Stromal cell of bone marrow (primary cell): Measurements from ENCODE around the gene SEMA3A.
"Not testable (repeated sequence)": the region's sequence is repeated elsewhere in the genome, so short reads cannot be mapped to it uniquely, and the experiment has no call there.

Source experiments
- DNase-seq: peaks from one replicate; pipeline ENCODE4 v3.0.0-alpha.2; 2012; ENCODE audit warnings: low read depth

SEMA3A gene

DNA sequence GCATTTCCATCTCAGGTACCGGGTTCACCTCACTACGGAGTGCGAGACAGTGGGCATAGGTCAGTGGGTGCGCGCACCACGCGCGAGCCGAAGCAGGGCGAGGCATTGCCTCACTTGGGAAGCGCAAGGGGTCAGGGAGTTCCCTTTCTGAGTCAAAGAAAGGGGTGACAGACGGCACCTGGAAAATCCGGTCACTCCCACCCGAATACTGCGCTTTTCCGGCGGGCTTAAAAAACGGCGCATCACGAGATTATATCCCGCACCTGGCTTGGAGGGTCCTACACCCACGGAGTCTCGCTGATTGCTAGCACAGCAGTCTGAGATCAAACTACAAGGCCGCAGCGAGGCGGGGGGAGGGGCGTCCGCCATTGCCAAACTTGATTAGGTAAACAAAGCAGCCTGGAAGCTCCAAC lies 132.1 kb downstream of the SEMA3A start:
- not testable (repeated sequence) for DNase-seq

DNA sequence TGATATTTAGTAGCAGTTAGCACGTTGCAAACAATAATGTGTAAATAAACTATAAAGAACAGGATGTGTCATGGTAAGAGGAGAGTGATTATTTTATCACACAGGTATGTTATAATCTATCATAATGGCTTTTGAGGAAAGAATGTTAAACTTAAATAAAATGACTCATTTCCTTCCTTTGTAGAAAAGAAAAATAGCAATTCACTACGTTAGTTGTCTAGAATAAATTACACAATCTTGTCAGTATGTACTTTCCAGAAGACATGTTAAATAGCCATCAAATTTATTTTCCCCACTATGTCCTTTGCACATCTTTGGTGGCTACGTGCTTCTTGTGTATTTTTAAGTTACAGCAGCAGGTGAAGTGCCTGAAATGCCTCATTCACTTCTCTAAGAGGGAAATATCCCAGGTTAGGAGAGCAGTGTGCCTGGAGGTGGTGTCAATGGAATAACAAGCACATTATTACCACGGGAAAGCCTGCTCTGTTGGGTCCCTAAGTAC lies 133.8 kb downstream of the SEMA3A start:
- no peak for DNase-seq

DNA sequence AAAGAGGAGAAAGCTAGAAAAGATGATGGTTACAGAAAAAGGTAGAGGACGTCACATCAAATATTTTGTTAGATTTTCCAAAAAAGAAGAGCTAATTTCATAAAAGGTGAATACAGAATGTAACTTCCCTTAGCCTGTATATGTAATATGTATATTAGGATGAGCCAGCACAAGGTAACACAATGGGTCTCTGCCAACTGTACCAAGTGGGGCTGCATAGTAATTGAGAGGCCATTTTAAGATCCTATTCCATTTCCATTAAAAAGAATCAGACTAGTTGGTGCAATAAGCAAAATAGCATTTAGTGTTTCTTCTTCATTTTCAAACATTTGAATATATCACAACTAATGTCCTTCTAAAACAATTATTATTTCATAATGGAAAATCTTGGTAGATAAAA lies 134.6 kb downstream of the SEMA3A start:
- DNase-seq: no peak

DNA sequence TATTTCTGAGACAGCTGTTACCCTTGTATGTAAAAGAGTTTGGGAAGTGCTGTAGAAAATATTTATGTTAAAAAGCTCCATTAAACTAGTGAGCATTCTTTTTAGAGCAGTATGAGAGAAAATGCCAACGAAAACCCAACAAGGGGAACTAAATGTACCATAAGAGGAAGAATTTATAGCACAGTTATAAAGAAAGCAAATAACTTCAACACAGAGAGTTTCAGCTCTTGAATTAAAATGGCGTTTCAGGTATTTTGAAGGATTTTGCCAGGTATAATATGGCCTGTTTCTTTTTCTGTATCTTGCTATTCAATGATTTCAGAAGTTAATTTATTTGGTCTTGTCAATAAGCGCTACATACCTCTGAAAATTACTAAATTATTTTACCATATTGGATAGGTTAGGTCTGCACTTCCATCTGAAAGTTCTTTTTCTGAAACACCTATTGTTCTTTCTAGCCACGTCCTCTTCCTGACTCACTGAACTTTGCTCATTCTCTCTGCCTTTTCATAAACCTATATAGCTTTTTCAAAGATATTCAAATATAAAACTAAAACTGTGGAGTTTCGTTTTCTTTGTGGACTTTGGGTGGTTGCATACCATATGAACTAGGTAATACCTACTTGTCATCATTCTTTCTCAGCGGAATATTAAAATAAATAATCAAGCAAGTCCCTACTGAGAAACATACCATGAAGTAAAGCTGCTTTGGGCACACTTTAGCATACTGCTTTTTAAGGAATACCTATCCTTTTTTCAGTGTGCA lies 136.1 kb downstream of the SEMA3A start:
- no peak for DNase-seq

DNA sequence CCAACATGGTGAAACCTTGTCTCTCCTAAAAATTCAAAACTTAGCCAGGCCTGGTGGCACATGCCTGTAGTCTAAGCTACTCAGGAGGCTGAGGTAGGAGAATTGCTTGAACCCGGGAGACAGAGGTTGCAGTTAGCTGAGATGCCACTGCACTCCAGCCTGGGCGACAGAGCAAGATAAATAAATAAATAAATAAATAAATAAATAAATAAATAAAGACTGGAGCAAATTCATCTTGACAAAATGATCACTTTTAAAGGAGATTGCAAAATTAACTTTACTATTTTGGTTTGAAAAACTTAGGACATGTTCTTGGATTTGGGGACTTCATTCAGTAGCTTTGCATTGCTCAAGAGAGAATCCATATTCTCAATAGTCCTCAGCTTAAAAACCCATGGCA lies 137.0 kb downstream of the SEMA3A start:
- no peak for DNase-seq

DNA sequence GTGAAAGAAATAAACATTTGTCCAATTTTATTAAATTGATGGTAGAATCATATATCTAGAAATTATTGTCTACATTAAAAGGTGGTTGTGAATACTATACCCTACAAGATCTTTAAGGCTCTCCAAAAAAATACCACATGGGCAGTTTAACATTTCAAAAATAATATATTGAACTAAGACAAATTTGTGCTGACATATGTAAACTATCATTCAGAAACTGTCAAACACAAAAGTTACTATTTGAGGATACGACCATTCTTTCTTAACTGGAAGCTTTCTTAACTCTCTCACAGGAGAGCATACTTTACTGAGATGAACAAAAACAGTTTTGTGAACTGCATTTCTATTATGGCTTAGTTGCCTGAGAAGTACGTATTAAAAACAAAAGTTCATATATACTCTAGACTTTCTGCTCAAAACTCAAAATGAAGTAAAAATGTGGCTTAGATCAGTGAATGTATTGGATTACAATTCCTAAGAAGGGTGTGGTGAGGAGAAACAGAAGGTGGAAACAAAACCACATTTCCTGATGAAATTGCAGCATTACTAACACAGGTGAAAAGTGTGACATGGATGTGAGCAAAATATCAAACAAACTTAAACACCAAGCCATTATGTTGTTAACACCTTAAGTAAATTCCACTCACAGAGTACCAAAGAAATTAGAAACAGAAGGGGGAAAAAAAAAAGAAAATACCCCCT lies 138.5 kb downstream of the SEMA3A start:
- DNase-seq: no peak

DNA sequence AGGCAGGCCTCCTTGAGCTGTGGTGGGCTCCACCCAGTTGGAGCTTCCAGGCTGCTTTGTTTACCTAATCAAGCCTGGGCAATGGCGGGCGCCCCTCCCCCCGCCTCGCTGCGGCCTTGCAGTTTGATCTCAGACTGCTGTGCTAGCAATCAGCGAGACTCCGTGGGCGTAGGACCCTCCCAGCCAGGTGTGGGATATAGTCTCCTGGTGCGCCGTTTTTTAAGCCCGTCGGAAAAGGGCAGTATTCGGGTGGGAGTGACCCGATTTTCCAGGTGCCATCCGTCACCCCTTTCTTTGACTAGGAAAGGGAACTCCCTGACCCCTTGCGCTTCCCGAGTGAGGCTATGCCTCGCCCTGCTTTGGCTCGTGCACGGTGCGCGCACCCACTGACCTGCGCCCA lies 139.4 kb downstream of the SEMA3A start:
- DNase-seq: not testable (repeated sequence)

DNA sequence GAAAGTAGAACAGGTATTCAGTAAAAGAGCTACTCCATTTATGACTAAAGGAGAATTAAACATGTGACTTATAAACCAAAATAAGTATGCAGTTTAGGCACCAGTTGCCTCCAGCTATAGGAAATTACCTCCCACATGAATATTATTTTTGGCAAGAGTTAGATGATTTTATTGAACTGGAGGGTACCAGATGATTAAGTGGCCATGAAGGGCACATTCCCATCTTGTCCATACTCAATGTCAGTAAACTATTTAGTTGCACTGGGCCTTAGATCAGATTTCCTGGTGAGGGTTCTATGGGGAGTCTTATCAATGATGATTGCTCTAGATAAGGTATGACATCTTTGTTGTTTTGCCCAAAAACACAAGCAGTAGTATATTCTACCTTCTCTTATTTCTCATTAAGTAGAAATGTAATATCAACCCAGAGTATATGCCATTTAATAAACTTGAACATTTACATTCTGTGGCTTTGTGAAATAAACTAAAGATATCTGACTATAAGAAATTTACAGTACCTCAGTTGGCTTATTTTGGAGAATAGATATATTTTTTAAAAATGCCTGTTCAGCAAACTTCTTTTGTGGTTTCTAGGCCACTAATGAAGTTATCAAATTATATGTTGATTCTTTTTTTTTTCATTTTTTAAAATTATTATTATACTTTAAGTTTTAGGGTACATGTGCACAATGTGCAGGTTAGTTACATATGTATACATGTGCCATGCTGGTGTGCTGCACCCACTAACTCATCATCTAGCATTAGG lies 145.3 kb downstream of the SEMA3A start:
- DNase-seq: no peak

DNA sequence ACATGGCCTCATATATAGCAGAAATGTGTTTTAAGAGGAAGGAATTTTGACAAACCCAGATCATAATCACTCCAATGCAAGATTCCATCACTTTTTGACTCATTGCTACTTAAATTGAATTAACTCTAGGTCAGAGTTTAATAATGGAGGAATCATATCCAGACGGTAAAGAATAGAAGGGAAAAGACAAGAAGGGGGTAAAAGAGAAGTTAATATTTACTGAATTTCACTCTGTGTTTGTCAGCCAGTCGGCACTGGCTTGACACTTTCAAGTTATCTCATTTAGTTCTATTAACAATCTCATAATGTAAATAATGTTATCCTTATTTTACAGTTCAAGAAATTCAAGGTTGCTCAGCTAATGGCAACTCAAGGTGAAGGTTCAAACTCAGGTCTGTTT lies 147.5 kb downstream of the SEMA3A start:
- no peak for DNase-seq

DNA sequence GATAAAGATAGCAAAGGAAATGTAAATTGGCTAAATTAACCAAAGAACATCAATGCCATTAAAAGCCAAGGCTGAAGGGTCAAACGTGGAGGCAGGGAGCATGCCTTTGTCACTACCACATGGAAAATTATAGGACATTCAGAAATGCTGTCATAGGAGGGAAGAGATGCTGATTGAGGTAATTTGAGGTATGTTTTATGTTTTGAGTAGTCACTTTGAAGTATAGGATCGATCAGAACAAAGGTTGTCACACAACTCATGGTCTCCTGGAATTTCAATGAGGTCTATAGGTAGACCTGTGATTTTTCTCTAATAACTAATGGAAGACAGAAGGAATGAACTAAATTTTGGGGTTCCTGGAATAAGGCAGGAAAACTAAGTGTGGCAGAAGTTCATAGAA lies 149.8 kb downstream of the SEMA3A start:
- DNase-seq: no peak

DNA sequence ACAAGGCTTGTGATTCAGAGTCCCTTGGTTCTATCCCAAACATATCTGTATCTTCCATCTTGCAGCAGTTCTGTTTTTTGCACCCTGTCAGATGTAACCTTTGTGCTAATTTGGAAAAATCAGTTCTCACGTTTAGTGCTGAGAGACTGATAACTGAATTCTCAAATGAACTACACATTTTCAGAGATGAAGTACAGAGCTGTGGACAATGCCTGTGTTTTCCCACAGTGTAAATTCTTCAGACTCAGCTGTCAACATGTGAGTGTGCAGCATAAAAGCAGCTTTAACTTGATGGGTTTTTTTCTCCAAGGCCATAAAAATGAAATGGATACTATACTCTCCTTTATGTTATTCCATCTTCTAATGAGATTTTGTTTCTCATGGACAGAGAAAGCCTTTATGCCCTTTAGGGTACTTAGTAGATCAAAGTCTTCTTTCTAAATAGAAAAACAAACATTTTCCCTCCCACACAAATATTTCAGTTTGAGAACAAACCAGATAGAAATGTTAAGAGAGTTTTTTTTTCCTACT lies 150.9 kb downstream of the SEMA3A start:
- DNase-seq: no peak

DNA sequence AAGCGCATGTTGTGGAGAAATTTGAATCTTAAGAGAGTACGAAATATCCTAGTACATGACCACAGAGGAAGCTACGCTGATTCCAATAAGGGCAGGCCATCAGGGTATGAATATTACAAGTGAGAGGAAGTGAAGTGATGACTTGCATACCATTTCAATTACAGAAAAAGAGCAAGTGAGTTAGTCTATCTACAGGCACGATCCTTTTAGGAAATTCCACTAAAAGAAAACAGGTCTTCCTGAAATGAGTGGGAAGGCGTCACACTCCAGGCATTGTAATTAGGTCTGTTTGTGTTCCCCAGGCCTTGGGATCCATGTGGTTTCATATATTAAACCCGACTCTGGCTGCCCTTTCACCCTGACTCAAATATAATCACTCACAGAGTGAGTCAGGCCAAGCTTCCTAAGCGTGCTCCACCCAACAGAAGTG lies 152.5 kb downstream of the SEMA3A start:
- DNase-seq: peak; percentile 74

DNA sequence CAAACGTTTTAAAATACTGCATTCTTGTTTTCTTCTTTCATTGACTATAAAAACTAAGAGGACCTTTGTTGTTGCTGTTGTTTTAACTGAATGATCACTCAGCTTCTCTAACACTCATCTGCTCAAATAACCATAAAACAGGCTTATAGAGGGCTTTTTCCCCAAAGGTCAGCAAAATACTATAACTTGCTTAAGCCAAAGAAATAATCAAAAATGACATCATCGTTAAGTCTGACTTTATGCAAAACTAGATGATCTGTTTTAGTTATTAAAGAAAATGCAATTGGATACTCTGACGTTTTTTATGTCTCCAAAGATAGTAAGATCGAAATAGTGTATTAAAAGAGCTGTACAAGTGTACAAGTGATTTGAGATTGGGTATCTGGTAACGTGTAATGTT lies 152.9 kb downstream of the SEMA3A start:
- no peak for DNase-seq

DNA sequence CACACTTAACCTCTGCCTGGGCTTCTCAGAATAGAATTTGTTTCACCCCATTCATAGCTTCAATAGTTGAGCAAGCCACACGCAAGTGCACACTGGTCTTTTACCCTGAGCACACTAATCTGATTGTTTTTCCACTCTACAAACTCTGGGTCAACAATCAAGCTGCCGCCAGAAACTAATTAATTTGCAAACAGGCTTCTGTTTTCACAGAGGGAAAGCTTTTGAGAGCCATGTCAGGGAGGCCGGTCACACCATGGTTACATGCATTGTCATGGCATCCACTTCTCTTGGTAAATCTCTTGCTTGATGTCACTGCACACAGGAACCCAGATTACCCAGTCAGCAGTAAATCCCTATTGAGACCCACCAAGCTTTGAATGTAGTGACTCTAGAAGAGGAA lies 154.2 kb downstream of the SEMA3A start:
- no peak for DNase-seq

DNA sequence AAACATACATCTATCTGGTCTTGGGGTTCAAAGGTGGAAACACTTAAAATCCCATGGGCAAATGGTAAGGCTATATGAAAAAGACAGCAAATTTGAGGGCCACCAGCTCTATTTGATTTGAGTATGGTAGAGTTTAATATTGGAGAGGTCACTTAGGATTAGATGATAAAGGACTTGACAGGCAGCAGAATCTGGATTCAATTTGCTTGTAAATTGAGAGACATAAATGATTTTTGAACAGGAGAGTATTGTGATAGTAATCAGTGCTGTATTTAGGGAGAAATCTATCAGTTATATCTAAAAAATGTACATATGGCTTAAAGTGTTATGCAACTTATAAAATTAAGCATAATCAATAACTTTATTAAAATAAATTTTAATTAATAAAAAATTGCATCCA lies 155.2 kb downstream of the SEMA3A start:
- DNase-seq: no peak

DNA sequence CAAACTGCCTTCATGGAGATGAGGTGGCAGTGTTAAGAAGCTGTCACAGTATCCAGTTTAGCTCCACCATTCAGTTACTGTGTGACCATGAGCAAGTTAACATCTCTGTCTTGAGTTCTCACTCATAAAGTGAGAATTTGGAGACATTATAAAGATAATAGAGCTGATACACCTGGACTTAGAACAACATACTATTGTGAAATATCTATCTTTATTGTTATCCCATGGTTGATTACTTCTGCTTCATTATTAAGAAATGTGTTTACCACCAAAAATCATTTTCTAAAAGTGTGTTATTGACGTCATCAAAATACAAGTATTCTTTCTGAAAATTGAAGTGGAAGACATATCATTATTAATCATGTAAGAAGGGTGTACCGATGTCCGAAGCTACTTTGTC lies 166.9 kb downstream of the SEMA3A start:
- DNase-seq: no peak

DNA sequence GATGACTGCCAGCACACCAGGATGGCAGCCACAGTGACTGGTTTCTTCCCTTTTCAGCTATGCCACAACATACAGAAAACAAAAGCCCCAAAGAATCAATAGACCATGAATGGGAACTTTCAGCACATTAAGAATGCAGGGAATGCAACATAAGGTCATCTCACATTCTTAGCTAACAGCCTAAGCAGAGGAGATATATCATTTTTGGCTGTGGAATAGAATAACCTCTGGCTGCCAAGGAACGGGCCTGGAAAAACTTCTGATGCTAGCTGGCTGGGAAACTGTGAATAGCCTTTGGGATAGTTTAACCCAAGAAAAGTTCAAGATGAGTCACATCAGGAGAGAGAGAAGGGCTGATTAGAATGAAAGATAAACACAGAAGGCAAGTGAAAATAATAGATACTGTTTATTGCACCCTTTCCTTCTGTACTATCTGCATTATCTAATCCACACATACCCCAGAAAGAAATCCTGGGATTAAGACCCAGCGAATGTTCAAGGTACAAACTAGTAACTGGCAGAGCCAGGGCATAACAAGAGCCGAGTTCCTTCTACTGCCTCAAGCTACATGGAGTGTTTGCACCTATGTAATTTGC lies 169.2 kb downstream of the SEMA3A start:
- DNase-seq: peak; percentile 93

DNA sequence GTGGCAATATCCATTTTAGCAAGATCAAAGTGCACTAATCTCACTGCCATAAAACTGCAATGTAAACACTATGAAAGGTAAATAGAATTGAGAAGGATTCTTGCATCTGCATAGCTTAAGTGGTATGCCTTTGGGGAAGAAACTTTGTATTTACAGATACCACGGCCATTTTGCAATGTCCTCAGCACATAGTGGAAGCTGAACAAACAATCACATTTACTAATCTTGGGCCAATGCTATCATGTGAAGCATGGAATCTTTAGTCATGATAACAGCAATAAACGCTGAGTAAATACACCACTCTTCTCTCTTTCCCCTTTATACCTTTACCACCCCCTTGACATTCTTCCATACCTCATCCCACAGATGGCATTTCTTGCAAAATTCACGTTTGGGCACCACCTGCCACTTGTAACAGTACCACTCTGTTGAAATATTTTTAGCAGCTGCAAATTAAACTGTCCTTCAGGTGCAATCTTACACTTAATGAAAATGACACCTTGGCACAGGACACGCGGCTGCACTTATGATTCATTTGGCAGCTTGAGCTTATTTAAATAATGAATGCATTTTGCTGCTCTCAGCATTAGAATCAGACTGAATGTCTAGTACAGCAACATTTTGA lies 171.8 kb downstream of the SEMA3A start:
- no peak for DNase-seq

DNA sequence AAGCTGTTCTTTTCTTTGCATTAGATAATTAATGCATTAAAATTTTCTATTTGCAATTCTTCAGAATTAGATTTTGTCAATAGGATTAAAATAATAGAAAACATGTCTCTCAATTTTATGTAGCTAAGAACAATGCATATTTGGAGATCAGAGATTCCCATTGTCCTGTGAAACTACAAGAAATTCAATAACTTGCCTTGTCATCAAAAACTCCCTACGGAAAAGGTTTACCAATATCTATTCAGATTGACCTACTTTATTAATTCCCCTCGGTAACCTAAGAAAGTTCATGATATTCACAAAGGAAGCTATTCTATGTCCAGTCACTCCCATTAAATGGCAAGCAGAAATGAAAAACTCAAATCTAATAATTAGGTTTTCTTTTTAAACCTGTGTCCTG lies 172.6 kb downstream of the SEMA3A start:
- no peak for DNase-seq

DNA sequence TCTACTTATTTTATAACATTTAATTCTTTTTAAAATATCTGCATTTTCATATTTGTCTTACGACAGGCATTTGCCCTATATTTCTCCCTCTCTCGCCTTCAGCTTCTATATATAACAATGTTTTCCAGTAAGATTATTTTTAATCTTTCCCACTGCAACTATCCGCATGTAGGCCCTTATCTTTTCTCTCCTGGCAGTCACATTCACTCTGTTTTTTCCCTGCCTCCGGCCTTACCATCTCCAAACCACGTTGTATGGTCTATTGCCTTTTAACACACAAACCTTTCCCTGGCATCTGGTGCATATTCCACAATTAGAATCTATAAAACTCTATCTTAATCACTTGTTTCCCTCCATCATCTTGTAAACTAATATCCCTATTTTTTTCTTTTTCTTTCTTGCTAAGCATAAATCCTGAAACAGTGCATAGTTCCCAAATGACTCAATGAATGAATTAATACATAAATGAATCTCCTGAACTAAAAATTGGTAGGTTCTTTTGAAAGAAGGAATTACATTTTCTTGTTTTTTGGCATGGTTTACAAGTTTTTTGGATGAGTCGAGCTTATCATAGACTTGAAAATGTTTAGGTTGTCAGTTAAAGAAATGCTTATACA lies 173.2 kb downstream of the SEMA3A start:
- DNase-seq: no peak

DNA sequence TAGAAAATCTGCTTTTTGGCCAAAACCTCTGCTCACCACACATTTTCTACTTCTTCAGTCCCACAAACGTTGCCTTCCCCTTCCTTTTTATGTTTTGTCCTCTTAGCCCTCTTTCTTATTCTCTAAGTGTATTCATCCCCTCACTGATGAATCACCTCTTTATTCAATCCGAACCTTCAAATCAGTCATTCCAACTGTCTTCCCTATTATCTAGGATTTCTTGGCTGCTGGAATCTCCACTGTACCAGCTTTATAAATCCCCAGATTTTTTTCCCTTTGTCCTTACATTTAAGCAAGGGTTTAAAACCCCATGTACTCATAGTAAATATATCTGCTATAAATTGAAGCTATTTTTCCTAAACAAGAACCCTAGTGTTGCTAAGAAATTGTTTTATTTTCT lies 176.9 kb downstream of the SEMA3A start:
- DNase-seq: no peak
